ENCODE data around the gene R3HDML. TPM values are rescaled to one million over a fixed set of nuclear protein-coding genes. Genes with fewer than 3 reads are reported as not detected.
A peak's percentile ranks its signal among the peaks of the same experiment; 100 is the strongest.

The R3HDML gene
- total RNA-seq, 1 donor from 2014 or later, result not detected

DNA sequence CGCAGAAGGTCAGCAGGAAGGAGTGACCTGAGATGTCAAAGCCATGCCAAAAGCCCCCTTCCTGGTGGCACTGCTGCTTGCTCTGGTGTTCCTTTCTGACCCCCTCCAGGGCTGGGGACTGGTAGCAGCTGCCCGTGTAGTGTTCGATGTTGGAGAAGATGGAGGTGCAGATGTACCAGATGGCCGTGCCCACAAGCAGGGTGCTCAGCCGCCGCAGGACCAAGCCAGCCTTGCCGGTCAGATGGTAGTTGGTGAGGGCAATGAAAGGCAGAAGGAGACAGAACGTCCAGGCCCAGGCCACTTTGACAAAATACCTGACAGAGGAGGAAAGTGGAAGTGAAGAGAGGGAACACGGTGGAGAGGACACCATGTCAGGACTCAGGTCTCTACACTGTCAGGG lies 29.9 kb upstream of the R3HDML start:
- Histone ChIP-seq H3K27me3 (ENCODE audit: control insufficient read depth, insufficient read depth, low read length) (no peaks in the 10 kb centered on the region), H3K36me3 (ENCODE audit: control insufficient read depth, insufficient read depth, low read length) (no peaks in the 10 kb centered on the region), H3K4me3 (ENCODE audit: low read depth, low read length) (no peak overlapping the region)
- FAIRE-seq (no peak), DNase-seq (ENCODE audit: low read depth) (no peak)
- TF ChIP-seq, protein P1, sequence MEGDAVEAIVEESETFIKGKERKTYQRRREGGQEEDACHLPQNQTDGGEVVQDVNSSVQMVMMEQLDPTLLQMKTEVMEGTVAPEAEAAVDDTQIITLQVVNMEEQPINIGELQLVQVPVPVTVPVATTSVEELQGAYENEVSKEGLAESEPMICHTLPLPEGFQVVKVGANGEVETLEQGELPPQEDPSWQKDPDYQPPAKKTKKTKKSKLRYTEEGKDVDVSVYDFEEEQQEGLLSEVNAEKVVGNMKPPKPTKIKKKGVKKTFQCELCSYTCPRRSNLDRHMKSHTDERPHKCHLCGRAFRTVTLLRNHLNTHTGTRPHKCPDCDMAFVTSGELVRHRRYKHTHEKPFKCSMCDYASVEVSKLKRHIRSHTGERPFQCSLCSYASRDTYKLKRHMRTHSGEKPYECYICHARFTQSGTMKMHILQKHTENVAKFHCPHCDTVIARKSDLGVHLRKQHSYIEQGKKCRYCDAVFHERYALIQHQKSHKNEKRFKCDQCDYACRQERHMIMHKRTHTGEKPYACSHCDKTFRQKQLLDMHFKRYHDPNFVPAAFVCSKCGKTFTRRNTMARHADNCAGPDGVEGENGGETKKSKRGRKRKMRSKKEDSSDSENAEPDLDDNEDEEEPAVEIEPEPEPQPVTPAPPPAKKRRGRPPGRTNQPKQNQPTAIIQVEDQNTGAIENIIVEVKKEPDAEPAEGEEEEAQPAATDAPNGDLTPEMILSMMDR (IDR thresholded peaks at IDR 0.05; ENCODE audit: insufficient read depth, low read length, severe bottlenecking), result no peak

- FAIRE-seq, result no peak
- no peaks in the 10 kb centered on the region for H3K27me3 ChIP-seq (ENCODE audit: control insufficient read depth, insufficient read depth, low read length)
- H3K4me3 ChIP-seq (ENCODE audit: low read depth, low read length), result peak overlapping the region; percentile 96
- peak; percentile 9 for DNase-seq (ENCODE audit: low read depth)
- H3K36me3 ChIP-seq (ENCODE audit: control insufficient read depth, insufficient read depth, low read length), result no peaks in the 10 kb centered on the region
- TF ChIP-seq, protein P1 (IDR thresholded peaks at IDR 0.05; ENCODE audit: insufficient read depth, low read length, severe bottlenecking), result no peak
These were observed 26.8 kb upstream of the R3HDML start for GRCh38 chr20:44309763-44310663.

GRCh38 chr20:44310664-44311639 lies 25.9 kb upstream of the R3HDML start, which contains the start of gene FITM2:
Gene FITM2 (minus strand): TSS chr20:44311202. CDS start chr20:44311148, 54 bp downstream.
- Histone ChIP-seq H3K27me3 (ENCODE audit: control insufficient read depth, insufficient read depth, low read length) (no peaks in the 10 kb centered on the region), H3K4me3 (ENCODE audit: low read depth, low read length) (peak within 1 kb of the TSS; percentile 96), H3K36me3 (ENCODE audit: control insufficient read depth, insufficient read depth, low read length) (no peaks in the 10 kb centered on the region)
- TF ChIP-seq, protein P1 (IDR thresholded peaks at IDR 0.05; ENCODE audit: insufficient read depth, low read length, severe bottlenecking), result peak; percentile 99
- FAIRE-seq (no peak), DNase-seq (ENCODE audit: low read depth) (peak; percentile 86)

GRCh38 chr20:44314870-44315269 lies 22.0 kb upstream of the R3HDML start:
- TF ChIP-seq, protein P1 (IDR thresholded peaks at IDR 0.05; ENCODE audit: insufficient read depth, low read length, severe bottlenecking), result no peak
- no peaks in the 10 kb centered on the region for H3K27me3 ChIP-seq (ENCODE audit: control insufficient read depth, insufficient read depth, low read length)
- DNase-seq (ENCODE audit: low read depth) (no peak), FAIRE-seq (no peak)
- no peak overlapping the region for H3K4me3 ChIP-seq (ENCODE audit: low read depth, low read length)
- no peaks in the 10 kb centered on the region for H3K36me3 ChIP-seq (ENCODE audit: control insufficient read depth, insufficient read depth, low read length)

GRCh38 chr20:44319839-44320422 lies 16.9 kb upstream of the R3HDML start:
- Histone ChIP-seq H3K27me3 (ENCODE audit: control insufficient read depth, insufficient read depth, low read length) (no peaks in the 10 kb centered on the region), H3K4me3 (ENCODE audit: low read depth, low read length) (no peak overlapping the region), H3K36me3 (ENCODE audit: control insufficient read depth, insufficient read depth, low read length) (no peaks in the 10 kb centered on the region)
- DNase-seq (ENCODE audit: low read depth), result no peak
- FAIRE-seq, result no peak
- TF ChIP-seq, protein P1 (IDR thresholded peaks at IDR 0.05; ENCODE audit: insufficient read depth, low read length, severe bottlenecking), result no peak

Data from bronchial epithelial cell (primary cell).